Kidney capillary endothelial cell (primary cell): ENCODE measurements around the gene OVOL3.

Experiments
- DNase-seq: peaks from one replicate; pipeline ENCODE4 v3.0.0-alpha.2; 2018; ENCODE audit warnings: low spot score

OVOL3 gene

GRCh38 chr19:36100476-36100875, 10.5 kb upstream of the OVOL3 start:
- no peak for DNase-seq

GRCh38 chr19:36101550-36102327, 9.2 kb upstream of the OVOL3 start:
- DNase-seq = no peak

GRCh38 chr19:36103040-36103626, 7.8 kb upstream of the OVOL3 start:
- no peak for DNase-seq

GRCh38 chr19:36103842-36104552, 6.9 kb upstream of the OVOL3 start:
- DNase-seq = no peak

- DNase-seq = no peak
Measured at GRCh38 chr19:36106441-36106840, 4.5 kb upstream of the OVOL3 start.

- no peak for DNase-seq
Measured at GRCh38 chr19:36106991-36107390, 4.0 kb upstream of the OVOL3 start.

GRCh38 chr19:36108684-36109083, 2.3 kb upstream of the OVOL3 start:
- no peak for DNase-seq

GRCh38 chr19:36111200-36111539, 227 bp downstream of the OVOL3 start:
- no peak for DNase-seq

- no peak for DNase-seq
Measured at GRCh38 chr19:36112678-36113077, 1.7 kb downstream of the OVOL3 start.

GRCh38 chr19:36113425-36113824, 2.5 kb downstream of the OVOL3 start:
- DNase-seq = no peak

- DNase-seq = no peak
Measured at GRCh38 chr19:36113894-36114720, 3.2 kb downstream of the OVOL3 start.

- peak; percentile 100 for DNase-seq
Measured at GRCh38 chr19:36114721-36115452, 3.9 kb downstream of the OVOL3 start, which contains the start of gene POLR2I. Gene POLR2I, minus strand, starts transcription at chr19:36114875. Its CDS starts 19 bp downstream, at chr19:36114856.

GRCh38 chr19:36115453-36116343, 4.8 kb downstream of the OVOL3 start, which contains the start of gene TBCB:
Gene TBCB, plus strand, starts transcription at chr19:36115468. Its CDS starts 93 bp downstream, at chr19:36115561.
- peak; percentile 30 for DNase-seq

GRCh38 chr19:36116344-36116637, 5.3 kb downstream of the OVOL3 start:
- DNase-seq = no peak

- DNase-seq = no peak
Measured at GRCh38 chr19:36120092-36120983, 9.4 kb downstream of the OVOL3 start.

GRCh38 chr19:36120984-36121358, 10.0 kb downstream of the OVOL3 start:
- no peak for DNase-seq

GRCh38 chr19:36121486-36122124, 10.7 kb downstream of the OVOL3 start:
- no peak for DNase-seq

GRCh38 chr19:36125557-36125956, 14.6 kb downstream of the OVOL3 start:
- no peak for DNase-seq

GRCh38 chr19:36128392-36128736, 17.4 kb downstream of the OVOL3 start:
- no peak for DNase-seq
